ENCODE data around the gene ACAP3.

GRCh38 chr1:1294250-1294890 is 13.4 kb downstream of the ACAP3 start:
- TF ChIP-seq, protein P1, sequence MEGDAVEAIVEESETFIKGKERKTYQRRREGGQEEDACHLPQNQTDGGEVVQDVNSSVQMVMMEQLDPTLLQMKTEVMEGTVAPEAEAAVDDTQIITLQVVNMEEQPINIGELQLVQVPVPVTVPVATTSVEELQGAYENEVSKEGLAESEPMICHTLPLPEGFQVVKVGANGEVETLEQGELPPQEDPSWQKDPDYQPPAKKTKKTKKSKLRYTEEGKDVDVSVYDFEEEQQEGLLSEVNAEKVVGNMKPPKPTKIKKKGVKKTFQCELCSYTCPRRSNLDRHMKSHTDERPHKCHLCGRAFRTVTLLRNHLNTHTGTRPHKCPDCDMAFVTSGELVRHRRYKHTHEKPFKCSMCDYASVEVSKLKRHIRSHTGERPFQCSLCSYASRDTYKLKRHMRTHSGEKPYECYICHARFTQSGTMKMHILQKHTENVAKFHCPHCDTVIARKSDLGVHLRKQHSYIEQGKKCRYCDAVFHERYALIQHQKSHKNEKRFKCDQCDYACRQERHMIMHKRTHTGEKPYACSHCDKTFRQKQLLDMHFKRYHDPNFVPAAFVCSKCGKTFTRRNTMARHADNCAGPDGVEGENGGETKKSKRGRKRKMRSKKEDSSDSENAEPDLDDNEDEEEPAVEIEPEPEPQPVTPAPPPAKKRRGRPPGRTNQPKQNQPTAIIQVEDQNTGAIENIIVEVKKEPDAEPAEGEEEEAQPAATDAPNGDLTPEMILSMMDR (IDR thresholded peaks at IDR 0.05 in 4 of 5, conservative IDR thresholded peaks at IDR 0.05 in 1 of 5): no peak
- TF ChIP-seq POLR2A (IDR thresholded peaks at IDR 0.05): no peak

Data from gastrocnemius medialis (tissue), 4 donors.